HG03159 (cell line): Measurements from ENCODE around the gene MAP3K6.
A peak's percentile ranks its signal among the peaks of the same experiment; 100 is the strongest.
"Not testable (repeated sequence)": the region's sequence is repeated elsewhere in the genome, so short reads cannot be mapped to it uniquely, and the experiment has no call there.

Experiments used
- ATAC-seq: cut with Tn5 transposase; IDR thresholded peaks from one replicate; pipeline ENCODE4 v1.9.1; 2021; ENCODE audit warnings: mild to moderate bottlenecking, moderate library complexity; ENCODE audit not compliant: unreplicated experiment

The MAP3K6 gene

GRCh38 chr1:27366411-27367159 is at the start of gene MAP3K6:
Gene MAP3K6, minus strand, starts transcription at chr1:27366961. Its CDS starts 364 bp downstream, at chr1:27366597.
- peak; percentile 17 for ATAC-seq

- no peak for ATAC-seq
These were observed 47.3 kb upstream of the MAP3K6 start for GRCh38 chr1:27414091-27414490.

- ATAC-seq, result no peak
These were observed 46.2 kb upstream of the MAP3K6 start for GRCh38 chr1:27413004-27413403.

- no peak for ATAC-seq
These were observed 45.7 kb upstream of the MAP3K6 start for GRCh38 chr1:27412502-27412901.

- no peak for ATAC-seq
These were observed 43.9 kb upstream of the MAP3K6 start for GRCh38 chr1:27410709-27411108.

GRCh38 chr1:27409669-27410068 is 42.9 kb upstream of the MAP3K6 start:
- no peak for ATAC-seq

- ATAC-seq, result no peak
These were observed 41.4 kb upstream of the MAP3K6 start for GRCh38 chr1:27408151-27408550.

- ATAC-seq, result not testable (repeated sequence)
These were observed 40.0 kb upstream of the MAP3K6 start for GRCh38 chr1:27406791-27407190.

- no peak for ATAC-seq
These were observed 39.6 kb upstream of the MAP3K6 start for GRCh38 chr1:27406362-27406680.

- ATAC-seq, result not testable (repeated sequence)
These were observed 39.0 kb upstream of the MAP3K6 start for GRCh38 chr1:27405598-27406361.

GRCh38 chr1:27405074-27405473 is 38.3 kb upstream of the MAP3K6 start:
- no peak for ATAC-seq

- no peak for ATAC-seq
These were observed 37.2 kb upstream of the MAP3K6 start for GRCh38 chr1:27403931-27404330.

GRCh38 chr1:27403065-27403726 is 36.4 kb upstream of the MAP3K6 start:
- no peak for ATAC-seq

- ATAC-seq, result no peak
These were observed 35.6 kb upstream of the MAP3K6 start for GRCh38 chr1:27402349-27402754.

GRCh38 chr1:27400963-27401341 is 34.2 kb upstream of the MAP3K6 start:
- no peak for ATAC-seq

GRCh38 chr1:27400082-27400962 is 33.6 kb upstream of the MAP3K6 start:
- ATAC-seq, result no peak

- ATAC-seq, result no peak
These were observed 32.7 kb upstream of the MAP3K6 start for GRCh38 chr1:27399251-27400025.

GRCh38 chr1:27398405-27399149 is 31.8 kb upstream of the MAP3K6 start:
- no peak for ATAC-seq

GRCh38 chr1:27397749-27398148 is 31.0 kb upstream of the MAP3K6 start:
- no peak for ATAC-seq
